ENCODE data around the gene SLC66A1. TPM values are rescaled to one million over a fixed set of nuclear protein-coding genes. Genes with fewer than 3 reads are reported as not detected.

The SLC66A1 gene
- total RNA-seq, 1 experiment from 2014 or later, result 22.5 TPM

- peaks cover 22 to 51% (median 36%) of the 10 kb centered on the region in 3 experiments for H3K36me3 Mint-ChIP-seq (ENCODE audit: insufficient read depth in 1 of 3, low read depth in 3 of 3)
- Histone ChIP-seq H4K8ac (replicated peaks; ENCODE audit: insufficient read length, low read depth, low read length) (no peak overlapping the region), H2AK5ac (ENCODE audit: insufficient read length, low read length) (no peak overlapping the region), H3K9ac (ENCODE audit: extremely low read depth, insufficient read length, low read length) (no peak overlapping the region), H3K27me3 (ENCODE audit: insufficient read depth, low read length) (no peaks in the 10 kb centered on the region), H3T11ph (ENCODE audit: low read length) (no peak overlapping the region), H3K27ac (ENCODE audit: insufficient read length, low read depth, low read length) (no peak overlapping the region), H3K23me2 (ENCODE audit: insufficient read length, low read depth, low read length, poor library complexity, severe bottlenecking) (no peaks in the 10 kb centered on the region), H4K91ac (ENCODE audit: insufficient read length, low read depth, low read length) (no peak overlapping the region), H3K79me2 (ENCODE audit: insufficient read depth, low read length) (peaks cover 2% of the 10 kb centered on the region; the same call in 1 of the 2 replicates), H2BK12ac (ENCODE audit: insufficient read length, low read depth, low read length) (no peak overlapping the region), H3K4me2 (ENCODE audit: insufficient read depth, insufficient read length, low read length) (no peak overlapping the region), H3K4me1 (ENCODE audit: insufficient read depth, low read length) (no peaks in the 10 kb centered on the region), H3K56ac (ENCODE audit: insufficient read length, low read depth, low read length) (no peak overlapping the region), H2BK20ac (ENCODE audit: low read depth, low read length, poor library complexity, severe bottlenecking) (no peak overlapping the region), H2BK120ac (ENCODE audit: low read depth, low read length, poor library complexity, severe bottlenecking) (no peak overlapping the region), H3K9me3 (ENCODE audit: control insufficient read depth, low read depth, low read length) (no peaks in the 10 kb centered on the region), H4K5ac (ENCODE audit: insufficient read length, low read depth, low read length) (no peak overlapping the region), H3K4ac (ENCODE audit: low read depth, low read length) (no peak overlapping the region), H3K23ac (ENCODE audit: insufficient read length, low read depth, low read length) (no peak overlapping the region), H4K20me1 (ENCODE audit: control insufficient read depth, insufficient read depth, insufficient read length) (no peaks in the 10 kb centered on the region), H2AFZ (ENCODE audit: low read length) (no peak overlapping the region), H3K18ac (ENCODE audit: insufficient read length, low read depth, low read length) (no peak overlapping the region), H2BK5ac (ENCODE audit: insufficient read length, low read length) (no peak overlapping the region), H3K79me1 (ENCODE audit: insufficient read depth, low read depth, low read length, poor library complexity, severe bottlenecking) (peaks cover 10% of the 10 kb centered on the region), H2BK15ac (ENCODE audit: low read depth, low read length) (no peak overlapping the region), H3K14ac (ENCODE audit: insufficient read depth, low read length) (no peak overlapping the region)
- no peak overlapping the region for H3K4me3 Mint-ChIP-seq
- no CpG with 5 or more reads among the region's 8 CpGs for WGBS (ENCODE audit: extremely low coverage, insufficient read length, low lambda C conversion rate)
- H3K27me3 Mint-ChIP-seq (ENCODE audit: low read depth), result no peaks in the 10 kb centered on the region
- no peaks in the 10 kb centered on the region for H3K4me1 Mint-ChIP-seq
- no peaks in the 10 kb centered on the region for H3K9me3 Mint-ChIP-seq
- DNase-seq, result no peak
- no peak for TF ChIP-seq CTCF (conservative IDR thresholded peaks at IDR 0.05)
- no peak overlapping the region for H3K27ac Mint-ChIP-seq
Measured at GRCh38 chr1:19374926-19375325, 62.8 kb downstream of the SLC66A1 start.
